Measurements from ENCODE around the gene FARS2.
"Not testable (repeated sequence)": the region's sequence is repeated elsewhere in the genome, so short reads cannot be mapped to it uniquely, and the experiment has no call there.

The FARS2 gene

DNA sequence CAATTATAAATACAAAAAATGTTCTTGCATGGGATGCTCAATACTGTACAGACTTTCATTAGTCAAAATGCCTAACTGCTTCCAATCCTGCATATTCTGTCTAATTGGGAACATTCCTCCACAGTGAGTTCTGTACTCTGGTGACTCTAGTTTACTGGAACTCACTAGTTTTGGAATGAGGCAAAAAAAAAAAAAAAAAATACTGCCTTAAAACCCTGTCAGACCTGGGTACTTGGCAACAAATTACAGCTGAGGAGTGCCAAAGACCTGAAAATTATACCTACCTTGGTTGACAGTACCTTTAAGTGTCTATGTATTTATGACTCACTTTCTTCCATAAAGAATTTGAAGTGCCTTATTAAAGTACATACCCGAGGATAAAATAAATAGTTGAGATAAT lies 276.7 kb downstream of the FARS2 start:
- no peak overlapping the region for H3K4me3 ChIP-seq (ENCODE audit: low read length)
- TF ChIP-seq ZNF274 (IDR thresholded peaks at IDR 0.05; ENCODE audit: low read depth, low read length), result no peak

DNA sequence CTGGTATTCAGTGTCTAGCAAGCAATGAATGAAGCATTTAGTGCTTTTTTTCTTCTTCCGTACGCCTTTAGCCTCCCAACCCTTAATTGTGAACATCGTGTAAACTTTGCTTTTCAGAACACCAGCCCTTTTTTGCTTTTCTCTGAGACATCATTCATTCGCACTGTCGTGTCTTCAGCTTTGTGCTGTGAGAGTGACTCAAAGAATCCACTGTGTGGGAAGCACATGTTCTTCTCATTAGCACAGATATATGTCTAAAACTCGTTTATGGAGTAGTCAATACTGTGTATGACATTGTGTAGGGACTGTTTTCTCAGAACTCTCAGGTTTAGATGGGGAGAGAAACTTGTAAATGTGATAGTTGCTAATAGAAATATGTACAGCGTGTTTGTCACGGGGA lies 279.1 kb downstream of the FARS2 start:
- H3K4me3 ChIP-seq (ENCODE audit: low read length), result no peak overlapping the region
- TF ChIP-seq ZNF274 (IDR thresholded peaks at IDR 0.05; ENCODE audit: low read depth, low read length), result no peak

DNA sequence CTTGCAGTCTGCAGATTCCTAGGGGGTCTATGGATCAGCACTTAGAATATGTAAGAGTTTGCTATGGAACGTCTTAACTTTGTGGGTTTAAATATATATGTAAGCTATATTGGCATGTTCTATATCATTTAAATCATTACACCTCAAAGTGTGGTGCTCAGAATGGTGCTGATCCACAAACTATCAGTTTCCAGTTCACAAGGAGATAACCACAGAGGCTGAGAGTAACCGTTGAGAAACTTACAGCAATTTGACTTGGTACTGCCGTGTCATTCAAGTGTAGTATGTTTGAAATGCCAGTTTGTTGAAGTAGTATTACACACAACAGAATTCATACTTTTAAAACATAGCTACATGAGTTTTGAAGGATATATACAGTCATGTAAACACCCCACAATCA lies 279.7 kb downstream of the FARS2 start:
- H3K4me3 ChIP-seq (ENCODE audit: low read length), result no peak overlapping the region
- TF ChIP-seq ZNF274 (IDR thresholded peaks at IDR 0.05; ENCODE audit: low read depth, low read length), result no peak

DNA sequence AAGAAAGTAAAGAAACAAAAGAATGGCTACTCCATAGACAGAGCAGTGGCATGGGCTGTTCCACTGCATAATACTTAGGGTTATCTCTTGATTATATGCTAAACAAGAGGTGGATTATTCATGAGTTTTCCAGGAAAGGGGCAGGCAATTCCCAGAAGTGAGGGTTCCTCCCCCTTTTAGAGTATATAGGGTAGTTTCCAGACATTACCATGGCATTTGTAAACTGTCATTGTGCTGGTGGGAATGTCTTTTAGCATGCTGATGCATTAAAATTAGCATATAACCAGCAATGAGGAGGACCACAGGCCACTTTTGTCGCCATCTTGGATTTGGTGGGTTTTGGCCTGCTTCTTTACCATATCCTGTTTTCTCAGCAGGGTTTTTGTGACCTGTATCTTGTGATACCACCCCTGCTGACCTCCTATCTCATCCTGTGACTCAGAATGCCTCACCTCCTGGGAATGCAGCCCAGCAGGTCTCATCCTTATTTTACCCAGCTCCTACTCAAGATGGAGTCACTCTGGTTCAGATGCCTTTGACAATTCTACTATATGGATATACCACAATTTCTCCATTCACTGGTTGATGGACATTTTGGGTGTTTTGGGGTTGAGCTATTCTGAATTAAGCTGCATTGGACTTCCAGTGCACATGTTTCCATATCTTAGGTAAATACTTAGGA lies 280.6 kb downstream of the FARS2 start:
- no peak overlapping the region for H3K4me3 ChIP-seq (ENCODE audit: low read length)
- TF ChIP-seq ZNF274 (IDR thresholded peaks at IDR 0.05; ENCODE audit: low read depth, low read length), result no peak

DNA sequence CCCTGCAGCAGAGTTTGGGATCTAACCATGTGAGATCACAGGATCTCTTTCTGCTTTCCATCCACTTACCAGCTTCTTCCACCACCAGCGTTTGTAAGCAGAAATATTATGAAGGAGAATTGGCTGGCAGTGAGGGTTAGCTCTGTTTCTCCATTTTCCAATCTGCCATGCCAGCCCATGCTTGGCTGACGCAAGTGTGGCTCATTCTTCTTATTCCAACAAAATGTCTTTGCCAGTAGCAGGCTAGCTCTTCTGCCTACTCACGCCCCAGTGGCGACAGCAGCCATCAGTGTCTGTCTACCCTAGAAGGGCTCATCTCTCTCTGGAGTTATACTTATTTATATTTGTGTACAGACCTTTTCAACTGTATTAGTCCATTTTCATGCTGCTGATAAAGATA lies 286.2 kb downstream of the FARS2 start:
- TF ChIP-seq ZNF274 (IDR thresholded peaks at IDR 0.05; ENCODE audit: low read depth, low read length), result no peak
- no peak overlapping the region for H3K4me3 ChIP-seq (ENCODE audit: low read length)

DNA sequence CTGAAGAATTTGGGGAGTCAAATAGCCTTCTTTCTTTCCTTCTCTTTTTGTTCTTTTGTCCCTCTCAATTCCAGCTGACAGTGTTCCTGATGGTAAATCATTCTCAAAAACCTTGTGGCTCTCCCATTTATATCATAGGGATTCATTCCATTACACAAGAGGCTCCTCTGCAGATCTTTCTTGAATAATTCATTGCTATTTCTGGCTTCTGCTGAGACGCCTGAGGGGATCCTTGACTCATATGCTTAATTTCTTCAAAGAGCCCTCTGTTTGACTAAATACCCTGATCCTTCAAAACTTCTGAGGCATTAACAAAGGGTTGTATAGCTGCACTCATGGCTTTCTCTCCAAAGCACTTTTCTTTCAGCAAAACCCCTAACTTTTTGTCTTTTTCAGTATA lies 289.3 kb downstream of the FARS2 start:
- no peak for TF ChIP-seq ZNF274 (IDR thresholded peaks at IDR 0.05; ENCODE audit: low read depth, low read length)
- no peak overlapping the region for H3K4me3 ChIP-seq (ENCODE audit: low read length)

DNA sequence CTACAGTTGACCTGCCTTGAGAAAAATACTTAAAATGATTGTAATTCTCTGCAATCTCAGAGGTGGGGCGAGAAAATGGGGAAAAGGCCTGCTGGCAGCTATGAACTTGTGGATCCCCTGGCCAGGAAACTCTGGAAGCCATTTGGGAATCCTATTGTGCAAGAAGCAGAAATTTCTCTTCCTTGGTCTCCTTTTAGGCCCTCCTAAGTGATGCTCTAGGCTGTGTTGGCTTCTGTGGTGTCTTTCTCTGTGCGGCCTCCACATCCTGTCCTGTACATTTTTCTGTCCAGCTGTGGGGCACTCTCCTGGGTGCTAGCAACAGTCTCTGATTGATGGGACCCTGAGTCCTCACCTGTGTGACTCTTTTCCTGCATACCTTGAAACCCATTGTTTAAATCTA lies 290.9 kb downstream of the FARS2 start:
- TF ChIP-seq ZNF274 (IDR thresholded peaks at IDR 0.05; ENCODE audit: low read depth, low read length), result no peak
- H3K4me3 ChIP-seq (ENCODE audit: low read length), result no peak overlapping the region

DNA sequence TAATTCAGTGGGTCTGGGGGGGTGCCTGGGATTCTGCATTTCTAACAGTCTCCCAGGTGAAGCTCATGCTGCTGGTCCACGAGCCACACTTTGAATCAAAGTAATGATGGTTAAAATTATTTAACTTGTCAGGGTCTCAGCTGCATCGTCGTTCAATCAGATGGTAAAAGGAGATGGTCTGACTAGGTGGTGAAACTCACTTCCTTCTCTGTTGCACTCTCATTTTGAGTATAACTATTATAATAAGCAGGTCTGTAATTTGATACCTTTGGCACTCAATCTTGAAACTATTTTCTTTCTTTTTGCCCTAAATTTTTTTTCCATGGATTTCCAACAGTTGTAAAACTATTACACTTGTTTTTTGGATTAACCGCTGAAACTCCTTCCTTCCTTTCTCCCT lies 292.5 kb downstream of the FARS2 start:
- no peak for TF ChIP-seq ZNF274 (IDR thresholded peaks at IDR 0.05; ENCODE audit: low read depth, low read length)
- H3K4me3 ChIP-seq (ENCODE audit: low read length), result no peak overlapping the region

DNA sequence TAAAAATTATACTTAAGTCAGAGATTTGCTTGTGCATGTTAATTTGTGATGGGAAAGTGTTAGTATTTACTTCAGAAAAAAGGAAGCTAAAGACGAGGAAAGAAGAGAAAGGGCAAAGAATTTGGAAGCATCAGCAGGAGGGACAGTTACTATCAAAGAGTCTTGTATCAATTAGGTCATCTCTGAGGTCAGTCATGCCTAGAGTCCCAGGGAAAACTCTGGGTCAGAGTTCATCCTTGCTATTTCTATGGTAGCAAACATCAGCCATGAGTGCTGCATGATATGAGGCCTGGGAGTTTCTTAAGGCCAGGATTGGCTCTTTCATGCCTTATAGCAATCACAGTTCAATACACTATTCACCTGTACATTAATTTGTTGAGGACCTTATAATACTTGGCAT lies 292.9 kb downstream of the FARS2 start:
- no peak for TF ChIP-seq ZNF274 (IDR thresholded peaks at IDR 0.05; ENCODE audit: low read depth, low read length)
- H3K4me3 ChIP-seq (ENCODE audit: low read length), result no peak overlapping the region

DNA sequence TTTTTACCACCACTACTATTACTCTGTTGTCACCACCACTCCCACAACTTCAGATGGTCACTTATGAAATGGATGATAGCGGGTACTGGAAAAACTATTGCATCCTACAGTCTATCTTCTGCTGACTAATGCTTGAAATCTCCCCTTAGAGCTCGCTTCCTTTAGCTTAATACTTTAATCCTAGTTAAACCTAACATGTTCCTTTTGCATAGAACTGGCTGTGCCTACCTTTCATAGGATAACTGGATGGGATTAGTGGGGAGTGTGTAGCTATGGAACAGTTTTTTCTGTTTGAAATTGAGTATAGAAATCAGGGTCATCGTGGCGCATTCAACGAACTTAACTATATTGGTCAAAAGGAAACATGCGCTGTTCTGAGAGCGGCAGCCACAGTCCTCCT lies 294.7 kb downstream of the FARS2 start:
- H3K4me3 ChIP-seq (ENCODE audit: low read length), result no peak overlapping the region

DNA sequence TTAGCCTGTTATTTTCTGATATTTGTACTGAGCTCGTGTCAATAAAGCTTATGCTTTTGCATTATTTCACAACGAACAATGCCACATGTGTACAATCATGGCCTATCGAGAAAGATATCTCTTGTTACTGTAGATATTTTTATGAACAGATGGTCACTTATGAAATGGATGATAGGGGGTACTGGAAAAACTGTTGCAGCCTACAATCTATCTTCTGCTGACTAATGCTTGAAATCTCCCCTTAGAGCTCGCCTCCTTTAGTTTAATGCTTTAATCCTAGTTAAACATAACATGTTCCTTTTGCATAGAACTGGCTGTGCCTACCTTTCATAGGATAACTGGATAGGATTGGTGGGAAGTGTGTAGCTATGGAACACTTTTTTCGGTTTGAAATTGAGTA lies 296.2 kb downstream of the FARS2 start:
- no peak for TF ChIP-seq ZNF274 (IDR thresholded peaks at IDR 0.05; ENCODE audit: low read depth, low read length)
- H3K4me3 ChIP-seq (ENCODE audit: low read length), result no peak overlapping the region

More for the DNA sequence above, 294.7 kb downstream of the FARS2 start:
- no peak for TF ChIP-seq ZNF274 (IDR thresholded peaks at IDR 0.05; ENCODE audit: low read depth, low read length)

DNA sequence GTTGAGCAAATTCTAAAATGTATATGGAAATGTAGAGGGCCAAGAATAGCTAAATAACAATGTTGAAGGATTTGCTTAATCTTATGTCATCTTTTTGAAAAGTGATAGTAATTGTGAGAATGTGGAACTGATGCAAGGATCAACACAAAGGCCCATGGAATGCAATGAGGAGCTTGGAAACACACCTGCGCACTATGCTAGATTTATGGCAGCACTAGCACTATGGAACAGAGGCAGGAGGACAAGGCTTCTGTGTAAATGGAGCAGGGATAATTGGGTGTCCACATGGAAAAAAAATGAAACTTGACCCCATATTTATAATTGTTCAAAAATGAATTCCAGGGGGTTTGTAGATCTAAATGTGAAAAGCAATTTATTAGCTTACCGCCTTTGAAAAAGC lies 298.3 kb downstream of the FARS2 start:
- H3K4me3 ChIP-seq (ENCODE audit: low read length), result no peak overlapping the region
- TF ChIP-seq ZNF274 (IDR thresholded peaks at IDR 0.05; ENCODE audit: low read depth, low read length), result no peak

DNA sequence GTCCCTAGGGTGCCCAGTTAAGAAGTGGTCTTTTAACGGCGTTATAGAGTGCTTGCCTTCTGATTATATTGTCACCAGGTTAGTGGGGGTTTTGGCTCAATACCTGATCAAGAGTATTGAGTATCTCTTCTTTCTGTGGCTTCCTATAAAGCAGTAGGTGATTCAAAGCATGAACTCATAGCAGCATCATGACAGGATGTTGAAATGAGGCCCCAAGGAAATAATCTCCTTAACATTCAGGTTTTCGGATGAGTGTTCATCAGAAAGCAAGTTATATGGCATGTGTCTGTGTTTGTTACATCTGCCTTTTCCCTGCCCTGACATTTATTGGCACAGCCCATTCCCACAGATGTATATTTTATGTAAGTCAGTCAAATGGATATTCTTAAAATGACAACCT lies 301.0 kb downstream of the FARS2 start:
- no peak for TF ChIP-seq ZNF274 (IDR thresholded peaks at IDR 0.05; ENCODE audit: low read depth, low read length)
- no peak overlapping the region for H3K4me3 ChIP-seq (ENCODE audit: low read length)

DNA sequence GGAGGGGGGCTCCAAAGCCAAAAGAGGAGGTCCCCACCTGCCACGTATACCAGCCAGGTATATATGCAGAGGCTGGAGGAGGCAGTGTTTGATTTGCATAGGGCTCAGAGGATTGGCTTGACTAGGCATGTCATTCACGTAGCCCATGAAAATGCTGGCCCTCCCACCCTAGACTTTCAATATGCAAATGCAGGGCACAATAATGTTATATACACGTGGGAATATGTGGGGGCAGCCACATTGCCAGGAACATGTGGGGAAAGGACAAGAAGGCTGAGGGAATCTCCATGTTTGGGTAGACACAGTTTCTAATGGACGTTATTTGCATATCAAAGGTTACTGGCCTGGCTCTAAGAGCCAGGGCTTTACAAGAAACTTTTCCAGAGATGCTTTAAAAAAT lies 301.8 kb downstream of the FARS2 start:
- no peak overlapping the region for H3K4me3 ChIP-seq (ENCODE audit: low read length)
- TF ChIP-seq ZNF274 (IDR thresholded peaks at IDR 0.05; ENCODE audit: low read depth, low read length), result no peak

DNA sequence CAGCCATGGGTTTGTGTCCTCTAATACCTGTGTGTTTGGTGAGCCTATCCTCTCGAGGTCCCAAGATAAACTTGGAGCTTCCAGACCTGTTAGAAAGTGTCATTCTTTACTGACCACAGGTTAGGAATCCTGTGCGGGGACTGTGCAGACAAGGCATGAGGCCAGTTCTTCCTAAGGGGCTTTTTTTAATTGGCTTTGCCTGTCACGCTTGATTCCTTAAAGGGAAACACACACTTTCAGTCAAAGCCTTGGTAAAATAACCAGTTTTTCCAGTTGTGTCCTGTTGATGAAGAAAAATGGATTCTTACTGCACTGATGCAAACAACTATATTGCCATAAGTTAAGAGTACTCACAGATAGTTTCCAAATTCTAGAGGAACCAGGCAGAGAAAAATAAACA lies 303.4 kb downstream of the FARS2 start:
- not testable (repeated sequence) for H3K4me3 ChIP-seq (ENCODE audit: low read length)

DNA sequence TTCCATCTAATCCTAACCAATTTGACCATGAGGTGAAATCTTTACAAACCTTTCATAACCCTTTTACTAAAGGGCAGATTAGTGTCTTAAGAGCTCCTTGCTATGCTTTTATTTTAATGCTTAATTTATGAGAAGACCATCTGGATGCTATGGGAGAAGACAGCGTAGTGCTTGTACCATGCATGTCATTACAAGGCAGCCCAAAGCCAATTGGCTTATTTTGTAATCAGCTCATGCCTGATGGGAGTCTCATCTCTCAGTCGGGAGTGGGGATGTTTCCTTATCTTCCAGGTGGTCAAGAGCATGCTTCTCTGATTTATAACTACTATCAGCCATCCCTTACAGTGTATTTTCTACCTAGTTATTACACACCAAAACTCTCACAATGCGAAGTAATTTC lies 304.7 kb downstream of the FARS2 start:
- H3K4me3 ChIP-seq (ENCODE audit: low read length), result no peak overlapping the region
- no peak for TF ChIP-seq ZNF274 (IDR thresholded peaks at IDR 0.05; ENCODE audit: low read depth, low read length)
